K562 (cell line): ENCODE results near the gene POMC. TPM values are rescaled to one million over a fixed set of nuclear protein-coding genes. Genes with fewer than 3 reads are reported as not detected.

Experiments
- polyA plus RNA-seq, 8 experiments: library from polyadenylated mRNA; depleted of rRNA in 4 of 8; stranded (reverse) in 5 of 8; unstranded in 3 of 8; fragments of >200 nt; fragmentation: Nextera tagmentation in 2 of 8; fragmentation: Illumina TruSeq in 1 of 8; extraction: Ambion mirVana in 2 of 8; extraction: Trizol in 1 of 8; gene quantifications; 2 replicates each; pipeline versions ENCODE4 v1.2.1 to v1.2.3, GENCODE V29; 2011 to 2014; ENCODE audit warnings: inconsistent platforms in 1 of 8, missing spikeins in 1 of 8
- total RNA-seq, 7 experiments: library from RNA; depleted of rRNA in 6 of 7; stranded (reverse); fragments of >200 nt in 6 of 7; fragmentation: Illumina TruSeq in 2 of 7; extraction: Trizol in 2 of 7; gene quantifications; 2 replicates each; pipeline versions ENCODE4 v1.2.1 to v1.2.3, GENCODE V29; 2011 to 2021; ENCODE audit warnings: low replicate concordance in 1 of 7

Gene POMC
- total and polyA plus RNA-seq, 9 of the 15 experiments (the other 6 are each of a cell fraction or from before 2014, with no cell fraction given), result not detected

Other genes starting within 250 kb of the POMC start
- 21.8 and 34.0 TPM in 2 replicates for gene ADCY3, start 248.3 kb downstream of the POMC start, total RNA-seq (2014; rRNA removed)
- 23.8 and 26.3 TPM in 2 replicates for gene ADCY3, start 248.3 kb downstream of the POMC start, total RNA-seq (2014; rRNA removed; fragmentation: Illumina TruSeq; extraction: Trizol)
- gene ADCY3, start 248.3 kb downstream of the POMC start, total RNA-seq (2015; rRNA removed; fragmentation: Illumina TruSeq; extraction: Trizol), result 20.2 and 21.5 TPM in 2 replicates
- gene ADCY3, start 248.3 kb downstream of the POMC start, total RNA-seq (2021), result 51.5 and 54.8 TPM in 2 replicates
- gene ADCY3, start 248.3 kb downstream of the POMC start, polyA plus RNA-seq (2011; rRNA removed), result 36.6 and 39.0 TPM in 2 replicates
- 42.6 and 45.5 TPM in 2 replicates for gene ADCY3, start 248.3 kb downstream of the POMC start, polyA plus RNA-seq (2014; fragmentation: Illumina TruSeq; extraction: Trizol)
- 1 to 10 TPM; 1.5 to 2.6 TPM for gene ADCY3, start 248.3 kb downstream of the POMC start, polyA plus RNA-seq (2014; fragmentation: Nextera tagmentation; extraction: Ambion mirVana)
- 40.9 and 47.0 TPM in 2 replicates for gene ADCY3, start 248.3 kb downstream of the POMC start, polyA plus RNA-seq (2014; rRNA removed)
- gene DNAJC27, start 196.6 kb downstream of the POMC start, total RNA-seq (2014; rRNA removed), result 1.6 and 3.0 TPM in 2 replicates
- 3.2 TPM in 2 replicates for gene DNAJC27, start 196.6 kb downstream of the POMC start, total RNA-seq (2014; rRNA removed; fragmentation: Illumina TruSeq; extraction: Trizol)
- gene DNAJC27, start 196.6 kb downstream of the POMC start, total RNA-seq (2015; rRNA removed; fragmentation: Illumina TruSeq; extraction: Trizol), result 2.8 and 4.0 TPM in 2 replicates
- gene DNAJC27, start 196.6 kb downstream of the POMC start, total RNA-seq (2021), result 2.4 and 2.8 TPM in 2 replicates
- 3.8 and 4.3 TPM in 2 replicates for gene DNAJC27, start 196.6 kb downstream of the POMC start, polyA plus RNA-seq (2011; rRNA removed)
- gene DNAJC27, start 196.6 kb downstream of the POMC start, polyA plus RNA-seq (2014; fragmentation: Illumina TruSeq; extraction: Trizol), result 2.3 and 3.0 TPM in 2 replicates
- 1 to 10 TPM in 1 of 2 experiments, under 1 TPM in 1; 0.53 to 1.1 TPM for gene DNAJC27, start 196.6 kb downstream of the POMC start, polyA plus RNA-seq (2014; fragmentation: Nextera tagmentation; extraction: Ambion mirVana)
- gene DNAJC27, start 196.6 kb downstream of the POMC start, polyA plus RNA-seq (2014; rRNA removed), result 3.2 and 5.9 TPM in 2 replicates
- gene EFR3B, start 126.5 kb downstream of the POMC start, total RNA-seq (2014; rRNA removed), result not detected in 2 replicates
- gene EFR3B, start 126.5 kb downstream of the POMC start, total RNA-seq (2014; rRNA removed; fragmentation: Illumina TruSeq; extraction: Trizol), result not detected in 2 replicates
- gene EFR3B, start 126.5 kb downstream of the POMC start, total RNA-seq (2015; rRNA removed; fragmentation: Illumina TruSeq; extraction: Trizol), result not detected in 2 replicates
- 0.09 TPM in 1 of 2 replicates, not detected in the other for gene EFR3B, start 126.5 kb downstream of the POMC start, total RNA-seq (2021)
- gene EFR3B, start 126.5 kb downstream of the POMC start, polyA plus RNA-seq (2011; rRNA removed), result not detected in 2 replicates
- gene EFR3B, start 126.5 kb downstream of the POMC start, polyA plus RNA-seq (2014; fragmentation: Illumina TruSeq; extraction: Trizol), result not detected in 2 replicates
- not detected for gene EFR3B, start 126.5 kb downstream of the POMC start, polyA plus RNA-seq (2014; fragmentation: Nextera tagmentation; extraction: Ambion mirVana)
- gene EFR3B, start 126.5 kb downstream of the POMC start, polyA plus RNA-seq (2014; rRNA removed), result not detected in 2 replicates
- gene DNMT3A, start 173.3 kb upstream of the POMC start, total RNA-seq (2014; rRNA removed), result 6.3 and 7.0 TPM in 2 replicates
- 3.7 and 4.4 TPM in 2 replicates for gene DNMT3A, start 173.3 kb upstream of the POMC start, total RNA-seq (2014; rRNA removed; fragmentation: Illumina TruSeq; extraction: Trizol)
- gene DNMT3A, start 173.3 kb upstream of the POMC start, total RNA-seq (2015; rRNA removed; fragmentation: Illumina TruSeq; extraction: Trizol), result 4.5 and 5.0 TPM in 2 replicates
- 13.5 and 16.0 TPM in 2 replicates for gene DNMT3A, start 173.3 kb upstream of the POMC start, total RNA-seq (2021)
- 4.6 and 4.8 TPM in 2 replicates for gene DNMT3A, start 173.3 kb upstream of the POMC start, polyA plus RNA-seq (2011; rRNA removed)
- 5.9 and 6.1 TPM in 2 replicates for gene DNMT3A, start 173.3 kb upstream of the POMC start, polyA plus RNA-seq (2014; fragmentation: Illumina TruSeq; extraction: Trizol)
- 1 to 10 TPM; 3.0 to 8.7 TPM for gene DNMT3A, start 173.3 kb upstream of the POMC start, polyA plus RNA-seq (2014; fragmentation: Nextera tagmentation; extraction: Ambion mirVana)
- gene DNMT3A, start 173.3 kb upstream of the POMC start, polyA plus RNA-seq (2014; rRNA removed), result 6.2 and 9.4 TPM in 2 replicates